ENCODE results near the gene PRKRA. TPM values are rescaled to one million over a fixed set of nuclear protein-coding genes. Genes with fewer than 3 reads are reported as not detected.

PRKRA gene
- total RNA-seq, 1 experiment from 2014 or later, result 59.4 TPM

- in situ Hi-C loops (cut with HindIII; ENCODE audit: low pct_unique_long_range_greater_than_20kb, low sequenced_read_pairs), result no loop called here
- no peaks in the 10 kb centered on the region for H3K36me3 ChIP-seq (ENCODE audit: control insufficient read depth, insufficient read depth, low read length)
- TF ChIP-seq CTCF (IDR thresholded peaks at IDR 0.05), result no peak
- TF ChIP-seq POLR2AphosphoS5 (IDR thresholded peaks at IDR 0.05; ENCODE audit: low read depth, low read length), result no peak
- no peak for TF ChIP-seq TCF7L2 (IDR thresholded peaks at IDR 0.05; ENCODE audit: low read depth, low read length)
- TF ChIP-seq REST (IDR thresholded peaks at IDR 0.05; ENCODE audit: insufficient read depth in 1 of 2, low read depth in 2 of 2, low read length in 1 of 2), result no peak
- TF ChIP-seq SIN3A (IDR thresholded peaks at IDR 0.05; ENCODE audit: borderline replicate concordance, insufficient read depth, low read depth, low read length), result no peak
- H3K4me1 ChIP-seq (ENCODE audit: control insufficient read depth, insufficient read depth, low read length), result no peaks in the 10 kb centered on the region
- no peaks in the 10 kb centered on the region for H3K9me3 ChIP-seq (ENCODE audit: control insufficient read depth, insufficient read depth, low read depth, low read length)
- H3K4me3 ChIP-seq (ENCODE audit: low read depth in 2 of 2, low read length in 2 of 2), result no peak overlapping the region
- no peaks in the 10 kb centered on the region for H3K27me3 ChIP-seq (ENCODE audit: control insufficient read depth, insufficient read depth, low read length)
- BruUV-seq (replicated peaks), result no TSS peak
- intact Hi-C loops (cut with micrococcal nuclease; ENCODE audit: unreplicated experiment), result no loop called here
- ChIA-PET CTCF (no interaction called here), POLR2A (no interaction called here)
- ATAC-seq, result no peak
- H3K27ac ChIP-seq (ENCODE audit: low read length), result no peak overlapping the region
- no peak for DNase-seq (ENCODE audit: low read depth, low spot score)
Measured at GRCh38 chr2:178385595-178386148, 65.3 kb downstream of the PRKRA start.

GRCh38 chr2:178383718-178384117 lies 67.3 kb downstream of the PRKRA start:
- in situ Hi-C loops (cut with HindIII; ENCODE audit: low pct_unique_long_range_greater_than_20kb, low sequenced_read_pairs), result no loop called here
- intact Hi-C loops (cut with micrococcal nuclease; ENCODE audit: unreplicated experiment), result no loop called here
- TF ChIP-seq POLR2AphosphoS5 (IDR thresholded peaks at IDR 0.05; ENCODE audit: low read depth, low read length) (no peak), REST (IDR thresholded peaks at IDR 0.05; ENCODE audit: insufficient read depth in 1 of 2, low read depth in 2 of 2, low read length in 1 of 2) (no peak), TCF7L2 (IDR thresholded peaks at IDR 0.05; ENCODE audit: low read depth, low read length) (no peak), CTCF (IDR thresholded peaks at IDR 0.05) (no peak), SIN3A (IDR thresholded peaks at IDR 0.05; ENCODE audit: borderline replicate concordance, insufficient read depth, low read depth, low read length) (no peak)
- no TSS peak for BruUV-seq (replicated peaks)
- ChIA-PET POLR2A (no interaction called here), CTCF (no interaction called here)
- H3K27ac ChIP-seq (ENCODE audit: low read length), result no peak overlapping the region
- no peaks in the 10 kb centered on the region for H3K36me3 ChIP-seq (ENCODE audit: control insufficient read depth, insufficient read depth, low read length)
- no peaks in the 10 kb centered on the region for H3K4me1 ChIP-seq (ENCODE audit: control insufficient read depth, insufficient read depth, low read length)
- H3K9me3 ChIP-seq (ENCODE audit: control insufficient read depth, insufficient read depth, low read depth, low read length), result no peaks in the 10 kb centered on the region
- ATAC-seq, result no peak
- no peak for DNase-seq (ENCODE audit: low read depth, low spot score)
- no peak overlapping the region for H3K4me3 ChIP-seq (ENCODE audit: low read depth in 2 of 2, low read length in 2 of 2)
- H3K27me3 ChIP-seq (ENCODE audit: control insufficient read depth, insufficient read depth, low read length), result no peaks in the 10 kb centered on the region

Measured in Panc1 (cell line).